ENCODE data around the gene DYNLT1.

DNA sequence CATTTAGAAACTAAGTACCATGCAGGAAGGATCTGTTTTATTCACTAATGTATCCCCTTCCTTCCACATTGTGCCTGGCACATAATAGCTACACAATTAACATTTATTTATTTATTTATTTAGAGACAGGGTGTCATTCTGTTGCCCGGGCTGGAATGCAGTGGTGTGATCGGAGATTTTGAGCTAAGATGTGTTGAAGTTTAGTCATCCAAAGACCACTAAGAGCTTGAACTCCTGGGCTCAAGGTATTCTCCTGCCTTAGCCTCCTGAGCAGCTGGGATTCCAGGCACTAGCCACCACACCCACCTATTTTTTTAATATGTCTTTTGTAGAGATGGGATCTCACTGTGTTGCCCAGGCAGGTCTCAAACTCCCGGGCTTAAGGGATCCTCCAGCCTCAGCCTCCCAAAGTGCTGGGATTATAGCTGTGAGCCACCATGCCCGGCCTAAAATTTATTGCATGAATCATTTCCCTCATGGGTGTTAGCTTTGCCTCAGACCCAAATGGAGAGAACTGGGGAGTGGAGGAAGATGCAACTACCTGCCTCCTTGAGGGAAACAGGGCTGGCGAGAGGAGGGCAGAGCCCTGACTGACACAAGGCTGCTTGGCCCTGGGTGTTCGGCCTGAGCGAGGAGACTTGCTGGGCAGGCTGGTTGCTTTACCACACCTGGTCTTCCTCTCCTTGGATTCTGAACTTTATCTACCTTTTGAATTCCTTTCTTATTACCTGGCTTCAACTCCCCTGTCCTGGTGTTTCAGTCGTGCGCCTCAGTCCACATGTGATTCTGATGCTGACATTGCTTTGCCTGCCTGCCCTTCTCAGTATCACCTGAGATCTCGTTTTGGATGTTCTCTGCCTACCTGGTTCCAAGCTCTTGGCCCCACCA, 1.7 kb upstream of the DYNLT1 start:
- TF ChIP-seq PKNOX1 (IDR thresholded peaks at IDR 0.05) = no peak
- no peak for TF ChIP-seq SP1 (IDR thresholded peaks at IDR 0.05)
- no peak for TF ChIP-seq ARNT (IDR thresholded peaks at IDR 0.05)
- no peak for TF ChIP-seq FOXA1 (IDR thresholded peaks at IDR 0.05)
- TF ChIP-seq LEF1 (IDR thresholded peaks at IDR 0.05; ENCODE audit: borderline replicate concordance) = no peak
- TF ChIP-seq ELF4 (IDR thresholded peaks at IDR 0.05) = no peak
- TF ChIP-seq BHLHE40 (IDR thresholded peaks at IDR 0.05; ENCODE audit: borderline replicate concordance) = no peak
- no peak for TF ChIP-seq FOXK2 (IDR thresholded peaks at IDR 0.05)
- no peak for TF ChIP-seq ZNF384 (IDR thresholded peaks at IDR 0.05)
- TF ChIP-seq NFRKB (IDR thresholded peaks at IDR 0.05) = no peak
- TF ChIP-seq SUZ12 (IDR thresholded peaks at IDR 0.05) = no peak
- TF ChIP-seq FOXM1 (IDR thresholded peaks at IDR 0.05; ENCODE audit: borderline replicate concordance) = no peak

All from HEK293T (cell line).